A673 (cell line): ENCODE data around the gene TBL1X. TPM values are rescaled to one million over a fixed set of nuclear protein-coding genes. Genes with fewer than 3 reads are reported as not detected.

ENCODE experiments used
- BruUV-seq: library from RNA; stranded (reverse); fragments of 400-500 nt; replicated peaks from 2 replicates; lab custom pipeline; 2021; lab: Mats Ljungman, UMichigan
- CTCF ChIA-PET: fragments of 300-600 bp; sonication (Branson Sonifier 250); formaldehyde crosslinking; loops from one replicate; lab custom pipeline; 2022; ENCODE audit warnings: antibody characterized with exemption; lab: Charles Lee
- POLR2A ChIA-PET: fragments of 300-600 bp; sonication (Branson Sonifier 250); formaldehyde crosslinking; loops from one replicate; lab custom pipeline; 2022; ENCODE audit warnings: antibody characterized with exemption; ENCODE audit not compliant: low non-redundant PET; lab: Charles Lee
- DNase-seq: peaks from one replicate; pipeline ENCODE4 v3.0.0-alpha.2; 2015; ENCODE audit warnings: low spot score
- H3K27ac ChIP-seq: fragments of 200-600 bp; sonication (generic); 2 replicates; pipeline ENCODE4 v1.5.1; 2016; ENCODE audit warnings: mixed run types, low read depth, mild to moderate bottlenecking, mixed read lengths, antibody characterized with exemption, low read length; ENCODE audit not compliant: poor library complexity, severe bottlenecking
- H3K27me3 ChIP-seq: fragments of 200-600 bp; sonication (generic); replicated peaks from 2 replicates; pipeline ENCODE4 v1.6.1; 2017; ENCODE audit warnings: mixed run types, low read depth, mild to moderate bottlenecking, mixed read lengths, antibody characterized with exemption, low read length; ENCODE audit not compliant: insufficient read depth, poor library complexity
- H3K36me3 ChIP-seq: fragments of 200-600 bp; sonication (generic); 2 replicates; pipeline ENCODE4 v1.6.1; 2016; ENCODE audit warnings: mixed run types, mild to moderate bottlenecking, mixed read lengths, antibody characterized with exemption, low read length; ENCODE audit not compliant: insufficient read depth, poor library complexity, severe bottlenecking
- H3K4me1 ChIP-seq: fragments of 200-600 bp; sonication (generic); 2 replicates; pipeline ENCODE4 v1.6.1; 2017; ENCODE audit warnings: mixed run types, mild to moderate bottlenecking, mixed read lengths, antibody characterized with exemption, low read length; ENCODE audit not compliant: insufficient read depth, poor library complexity, severe bottlenecking
- H3K4me3 ChIP-seq: fragments of 200-600 bp; sonication (generic); 2 replicates; pipeline ENCODE4 v1.5.1; 2016; ENCODE audit warnings: low read depth, mixed run types, mild to moderate bottlenecking, mixed read lengths, low read length; ENCODE audit not compliant: poor library complexity, severe bottlenecking
- H3K9me3 ChIP-seq: fragments of 200-600 bp; sonication (generic); 2 replicates; pipeline ENCODE4 v1.6.1; 2016; ENCODE audit warnings: mixed run types, low read depth, mild to moderate bottlenecking, mixed read lengths, antibody characterized with exemption, low read length; ENCODE audit not compliant: poor library complexity, severe bottlenecking
- EZH2 ChIP-seq: fragments of 200-600 bp; sonication (generic); IDR thresholded peaks from 2 replicates; pipeline ENCODE4 v1.6.1; 2017; ENCODE audit warnings: borderline replicate concordance, low read depth, mild to moderate bottlenecking, mixed read lengths, antibody characterized with exemption, low read length; ENCODE audit not compliant: poor library complexity, severe bottlenecking
- intact Hi-C: fragments of 100-400 bp; cut with micrococcal nuclease; formaldehyde crosslinking; loops from one replicate; pipeline ENCODE4 v1.10.0; 2022; ENCODE audit not compliant: unreplicated experiment
- total RNA-seq: library from RNA; stranded (reverse); gene quantifications from 2 replicates; pipeline ENCODE4 v1.2.3, GENCODE V29; 2021
- TF ChIP-seq, protein P1 (sequence below): fragments of 300-800, 200-600 bp; sonication (generic); conservative IDR thresholded peaks from 2 replicates; pipeline ENCODE4 v1.5.1; 2017; ENCODE audit warnings: low read depth, mild to moderate bottlenecking, antibody characterized with exemption, low read length, moderate library complexity, mixed read lengths

The TBL1X gene
- total RNA-seq, 1 experiment from 2014 or later = 26.9 TPM

DNA sequence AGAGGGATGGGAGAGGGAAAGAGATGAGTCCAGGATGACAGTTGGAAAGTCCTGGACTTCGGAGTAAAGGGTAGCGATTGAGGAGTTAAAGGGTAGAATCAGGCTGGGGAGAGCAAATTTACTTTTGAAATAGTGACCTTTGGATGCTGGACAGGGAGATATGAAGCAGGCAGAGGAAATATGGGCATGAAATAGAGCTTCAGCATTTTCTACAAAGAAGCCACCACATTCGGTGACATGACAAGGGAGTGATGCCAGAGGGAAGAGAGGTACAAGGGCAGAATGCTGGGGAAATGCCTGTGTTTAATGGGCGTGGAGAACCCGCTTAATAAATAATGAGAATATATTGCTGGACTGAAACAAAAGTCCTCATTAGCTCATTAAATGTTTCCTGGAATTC lies 92.7 kb downstream of the TBL1X start:
- Histone ChIP-seq H3K27me3 (no peaks in the 10 kb centered on the region), H3K36me3 (no peaks in the 10 kb centered on the region), H3K9me3 (no peaks in the 10 kb centered on the region), H3K4me1 (no peaks in the 10 kb centered on the region), H3K4me3 (no peak overlapping the region), H3K27ac (no peak overlapping the region)
- BruUV-seq = no TSS peak
- TF ChIP-seq, protein P1, sequence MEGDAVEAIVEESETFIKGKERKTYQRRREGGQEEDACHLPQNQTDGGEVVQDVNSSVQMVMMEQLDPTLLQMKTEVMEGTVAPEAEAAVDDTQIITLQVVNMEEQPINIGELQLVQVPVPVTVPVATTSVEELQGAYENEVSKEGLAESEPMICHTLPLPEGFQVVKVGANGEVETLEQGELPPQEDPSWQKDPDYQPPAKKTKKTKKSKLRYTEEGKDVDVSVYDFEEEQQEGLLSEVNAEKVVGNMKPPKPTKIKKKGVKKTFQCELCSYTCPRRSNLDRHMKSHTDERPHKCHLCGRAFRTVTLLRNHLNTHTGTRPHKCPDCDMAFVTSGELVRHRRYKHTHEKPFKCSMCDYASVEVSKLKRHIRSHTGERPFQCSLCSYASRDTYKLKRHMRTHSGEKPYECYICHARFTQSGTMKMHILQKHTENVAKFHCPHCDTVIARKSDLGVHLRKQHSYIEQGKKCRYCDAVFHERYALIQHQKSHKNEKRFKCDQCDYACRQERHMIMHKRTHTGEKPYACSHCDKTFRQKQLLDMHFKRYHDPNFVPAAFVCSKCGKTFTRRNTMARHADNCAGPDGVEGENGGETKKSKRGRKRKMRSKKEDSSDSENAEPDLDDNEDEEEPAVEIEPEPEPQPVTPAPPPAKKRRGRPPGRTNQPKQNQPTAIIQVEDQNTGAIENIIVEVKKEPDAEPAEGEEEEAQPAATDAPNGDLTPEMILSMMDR = no peak
- TF ChIP-seq EZH2 = no peak
- no peak for DNase-seq
- ChIA-PET CTCF (no interaction called here), POLR2A (no interaction called here)
- intact Hi-C loops = no loop called here

- H3K4me3 ChIP-seq = no peak overlapping the region
- intact Hi-C loops = no loop called here
- TF ChIP-seq EZH2 = no peak
- TF ChIP-seq, protein P1 = no peak
- no peaks in the 10 kb centered on the region for H3K36me3 ChIP-seq
- CTCF ChIA-PET = no interaction called here
- no peaks in the 10 kb centered on the region for H3K4me1 ChIP-seq
- POLR2A ChIA-PET = no interaction called here
- H3K27ac ChIP-seq = no peak overlapping the region
- no peaks in the 10 kb centered on the region for H3K9me3 ChIP-seq
- no peak for DNase-seq
- BruUV-seq = no TSS peak
- H3K27me3 ChIP-seq = no peaks in the 10 kb centered on the region
Measured at GRCh38 chrX:9558615-9559014, 93.8 kb downstream of the TBL1X start.

DNA sequence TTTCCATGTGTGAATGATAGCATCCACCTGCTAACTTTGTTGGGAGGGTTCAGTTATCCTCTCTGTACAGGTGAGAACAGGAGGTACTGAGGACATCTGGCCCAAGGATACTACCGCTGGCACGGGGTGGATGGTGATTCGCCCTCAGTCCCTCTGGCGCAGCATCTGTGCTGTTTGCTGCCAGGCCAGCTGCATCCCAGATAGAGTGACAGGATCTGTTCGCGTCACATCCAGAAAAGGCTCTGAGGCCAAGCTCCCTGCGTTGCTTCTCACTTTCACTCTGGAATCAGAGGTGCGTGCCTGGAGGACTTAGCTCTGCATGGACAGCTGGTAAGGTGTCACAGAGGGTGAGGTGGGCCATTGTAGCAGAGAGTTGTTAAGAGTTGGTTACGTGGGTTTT lies 95.4 kb downstream of the TBL1X start:
- Histone ChIP-seq H3K36me3 (no peaks in the 10 kb centered on the region), H3K27me3 (no peaks in the 10 kb centered on the region), H3K9me3 (no peaks in the 10 kb centered on the region), H3K27ac (no peak overlapping the region), H3K4me3 (no peak overlapping the region), H3K4me1 (no peaks in the 10 kb centered on the region)
- intact Hi-C loops = no loop called here
- ChIA-PET POLR2A (no interaction called here), CTCF (no interaction called here)
- DNase-seq = no peak
- no peak for TF ChIP-seq EZH2
- TF ChIP-seq, protein P1 = no peak
- no TSS peak for BruUV-seq
